ENCODE measurements around the gene TMED10.

The TMED10 gene

DNA sequence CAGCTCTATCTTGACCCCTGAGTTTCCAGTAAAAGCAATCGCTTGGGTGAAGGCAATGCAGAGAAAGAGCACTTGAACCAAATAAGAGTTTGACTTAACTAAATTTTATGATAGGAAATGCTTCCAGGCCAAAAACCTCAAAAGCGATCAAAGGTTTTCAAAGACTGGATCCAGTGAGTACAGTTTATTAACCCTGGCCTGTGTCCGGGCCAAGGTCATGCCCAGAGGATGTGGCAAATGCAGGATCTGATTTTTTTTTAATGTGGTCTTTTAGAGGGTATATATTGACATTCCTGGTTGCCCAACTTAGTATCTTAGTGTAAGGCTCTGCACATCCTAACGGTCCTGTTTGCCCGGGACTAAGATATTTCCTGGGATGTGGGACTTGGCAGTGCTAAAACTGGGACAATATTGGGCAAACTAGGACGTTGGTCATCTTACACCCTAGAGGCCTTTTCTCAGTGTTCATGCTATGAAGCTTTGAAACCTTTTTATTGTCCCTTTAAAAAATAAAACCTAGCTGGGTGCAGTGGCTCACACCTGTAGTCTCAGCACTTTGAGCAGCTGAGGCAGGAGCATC is 40.1 kb upstream of the TMED10 start:
- H3K4me1 ChIP-seq (ENCODE audit: control insufficient read depth, insufficient read depth, low read length) = no peaks in the 10 kb centered on the region
- no peaks in the 10 kb centered on the region for H3K36me3 ChIP-seq (ENCODE audit: control insufficient read depth in 2 of 2, insufficient read depth in 1 of 2, low read length in 2 of 2)
- H3K4me3 ChIP-seq (ENCODE audit: low read depth, low read length) = no peak overlapping the region
- H3K9me3 ChIP-seq (ENCODE audit: control insufficient read depth, insufficient read depth, low read depth, low read length) = no peaks in the 10 kb centered on the region
- no peak overlapping the region for H3K27ac ChIP-seq (ENCODE audit: extremely low read depth, low read depth, low read length)
- ChIA-PET CTCF (interaction anchor here (1.5 kb wide), 1 partner anchor 78 kb away, joined by 4 read pairs; no protein-coding TSS in a partner anchor), POLR2A (no interaction called here)
- TF ChIP-seq, protein P1, sequence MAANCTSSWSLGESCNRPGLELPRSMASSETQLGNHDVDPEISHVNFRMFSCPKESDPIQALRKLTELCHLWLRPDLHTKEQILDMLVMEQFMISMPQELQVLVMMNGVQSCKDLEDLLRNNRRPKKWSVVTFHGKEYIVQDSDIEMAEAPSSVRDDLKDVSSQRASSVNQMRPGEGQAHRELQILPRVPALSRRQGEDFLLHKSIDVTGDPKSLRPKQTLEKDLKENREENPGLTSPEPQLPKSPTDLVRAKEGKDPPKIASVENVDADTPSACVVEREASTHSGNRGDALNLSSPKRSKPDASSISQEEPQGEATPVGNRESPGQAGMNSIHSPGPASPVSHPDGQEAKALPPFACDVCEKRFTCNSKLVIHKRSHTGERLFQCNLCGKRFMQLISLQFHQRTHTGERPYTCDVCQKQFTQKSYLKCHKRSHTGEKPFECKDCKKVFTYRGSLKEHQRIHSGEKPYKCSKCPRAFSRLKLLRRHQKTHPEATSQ (tag by site-specific recombination; IDR thresholded peaks at IDR 0.05) = no peak
- TF ChIP-seq ZNF341 (tag by site-specific recombination; IDR thresholded peaks at IDR 0.05; ENCODE audit: low read depth) (no peak), ZNF10 (tag by site-specific recombination; IDR thresholded peaks at IDR 0.05) (no peak), TRIM28 (IDR thresholded peaks at IDR 0.05; ENCODE audit: borderline replicate concordance, low read length) (no peak), HOXA7 (CRISPR knock-in tag; IDR thresholded peaks at IDR 0.05; ENCODE audit: borderline replicate concordance) (no peak), ZNF843 (tag by site-specific recombination; IDR thresholded peaks at IDR 0.05) (no peak), HOXC10 (CRISPR knock-in tag; IDR thresholded peaks at IDR 0.05) (no peak), SETDB1 (IDR thresholded peaks at IDR 0.05; ENCODE audit: insufficient read length, low read length) (no peak), ZNF629 (tag by site-specific recombination; IDR thresholded peaks at IDR 0.05) (no peak), ZNF202 (tag by site-specific recombination; IDR thresholded peaks at IDR 0.05; ENCODE audit: borderline replicate concordance) (no peak), ZNF837 (tag by site-specific recombination; IDR thresholded peaks at IDR 0.05) (no peak)

GRCh38 chr14:75215520-75215919 is 39.1 kb upstream of the TMED10 start:
- no peak for TF ChIP-seq YY1 (tag by site-specific recombination; IDR thresholded peaks at IDR 0.05)
- no peak for TF ChIP-seq ZNF423 (tag by site-specific recombination; IDR thresholded peaks at IDR 0.05)
- TF ChIP-seq ZNF121 (tag by site-specific recombination; IDR thresholded peaks at IDR 0.05) = no peak
- no peak for TF ChIP-seq ZNF560 (tag by site-specific recombination; IDR thresholded peaks at IDR 0.05; ENCODE audit: borderline replicate concordance)
- TF ChIP-seq SALL2 (tag by site-specific recombination; IDR thresholded peaks at IDR 0.05; ENCODE audit: borderline replicate concordance) = no peak
- TF ChIP-seq ZNF792 (tag by site-specific recombination; IDR thresholded peaks at IDR 0.05) = no peak
- TF ChIP-seq ZNF701 (tag by site-specific recombination; IDR thresholded peaks at IDR 0.05) = no peak
- no peak for TF ChIP-seq ZNF654 (tag by site-specific recombination; IDR thresholded peaks at IDR 0.05; ENCODE audit: low read depth)
- no peak for TF ChIP-seq IKZF3 (tag by site-specific recombination; IDR thresholded peaks at IDR 0.05)
- no peak for TF ChIP-seq ZNF133 (tag by site-specific recombination; IDR thresholded peaks at IDR 0.05)
- TF ChIP-seq, protein P2, sequence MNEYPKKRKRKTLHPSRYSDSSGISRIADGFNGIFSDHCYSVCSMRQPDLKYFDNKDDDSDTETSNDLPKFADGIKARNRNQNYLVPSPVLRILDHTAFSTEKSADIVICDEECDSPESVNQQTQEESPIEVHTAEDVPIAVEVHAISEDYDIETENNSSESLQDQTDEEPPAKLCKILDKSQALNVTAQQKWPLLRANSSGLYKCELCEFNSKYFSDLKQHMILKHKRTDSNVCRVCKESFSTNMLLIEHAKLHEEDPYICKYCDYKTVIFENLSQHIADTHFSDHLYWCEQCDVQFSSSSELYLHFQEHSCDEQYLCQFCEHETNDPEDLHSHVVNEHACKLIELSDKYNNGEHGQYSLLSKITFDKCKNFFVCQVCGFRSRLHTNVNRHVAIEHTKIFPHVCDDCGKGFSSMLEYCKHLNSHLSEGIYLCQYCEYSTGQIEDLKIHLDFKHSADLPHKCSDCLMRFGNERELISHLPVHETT (tag by site-specific recombination; IDR thresholded peaks at IDR 0.05) = no peak
- TF ChIP-seq ZNF214 (tag by site-specific recombination; IDR thresholded peaks at IDR 0.05; ENCODE audit: borderline replicate concordance) = no peak
- TF ChIP-seq ZNF623 (tag by site-specific recombination; IDR thresholded peaks at IDR 0.05) = no peak
- TF ChIP-seq ZNF558 (tag by site-specific recombination; IDR thresholded peaks at IDR 0.05) = no peak
- Histone ChIP-seq H3K4me1 (ENCODE audit: control insufficient read depth, insufficient read depth, low read length) (no peaks in the 10 kb centered on the region), H3K27ac (ENCODE audit: extremely low read depth, low read depth, low read length) (no peak overlapping the region), H3K36me3 (ENCODE audit: control insufficient read depth in 2 of 2, insufficient read depth in 1 of 2, low read length in 2 of 2) (no peaks in the 10 kb centered on the region), H3K9me3 (ENCODE audit: control insufficient read depth, insufficient read depth, low read depth, low read length) (no peaks in the 10 kb centered on the region), H3K4me3 (ENCODE audit: low read depth, low read length) (no peak overlapping the region)
- ChIA-PET POLR2A (no interaction called here), CTCF (interaction anchor here (1.1 kb wide), 1 partner anchor 15 kb away, joined by 3 read pairs; no protein-coding TSS in a partner anchor)
